Measurements from ENCODE around the gene TRIM26.
"Not testable (repeated sequence)": the region's sequence is repeated elsewhere in the genome, so short reads cannot be mapped to it uniquely, and the experiment has no call there.

The TRIM26 gene

GRCh38 chr6:30152910-30153610, 60.1 kb downstream of the TRIM26 start:
- no peak for DNase-seq

GRCh38 chr6:30152016-30152673, 61.1 kb downstream of the TRIM26 start:
- no peak for DNase-seq

- DNase-seq, result no peak
Measured at GRCh38 chr6:30151580-30151979, 61.6 kb downstream of the TRIM26 start.

- DNase-seq, result no peak
Measured at GRCh38 chr6:30150671-30151395, 62.4 kb downstream of the TRIM26 start.

- DNase-seq, result no peak
Measured at GRCh38 chr6:30149858-30150550, 63.2 kb downstream of the TRIM26 start.

- DNase-seq, result no peak
Measured at GRCh38 chr6:30149234-30149633, 64.0 kb downstream of the TRIM26 start.

- DNase-seq, result no peak
Measured at GRCh38 chr6:30147096-30147495, 66.1 kb downstream of the TRIM26 start.

GRCh38 chr6:30145818-30146217, 67.4 kb downstream of the TRIM26 start:
- no peak for DNase-seq

GRCh38 chr6:30144811-30145210, 68.4 kb downstream of the TRIM26 start:
- no peak for DNase-seq

GRCh38 chr6:30143780-30144179, 69.4 kb downstream of the TRIM26 start:
- DNase-seq, result no peak

- no peak for DNase-seq
Measured at GRCh38 chr6:30142665-30143064, 70.5 kb downstream of the TRIM26 start.

- DNase-seq, result not testable (repeated sequence)
Measured at GRCh38 chr6:30140240-30140639, 73.0 kb downstream of the TRIM26 start.

- no peak for DNase-seq
Measured at GRCh38 chr6:30136570-30137286, 76.5 kb downstream of the TRIM26 start.

GRCh38 chr6:30135757-30136156, 77.4 kb downstream of the TRIM26 start, which contains the start of gene TRIM40:
TRIM40 (plus strand) TSS chr6:30136140; CDS start chr6:30137037, 897 bp downstream.
- DNase-seq, result no peak

- DNase-seq, result no peak
Measured at GRCh38 chr6:30135147-30135546, 78.1 kb downstream of the TRIM26 start.

Measured in activated T-cell treated with anti-CD3 and anti-CD28 coated beads, Interleukin-2, amount 50 U/mL, for 1 hour (primary cell).